K562 (cell line): Measurements from ENCODE around the gene LCN15. TPM values are rescaled to one million over a fixed set of nuclear protein-coding genes. Genes with fewer than 3 reads are reported as not detected.

Experiments
- CGGBP1 ChIP-seq: fragments of 250-450 bp; sonication (Bioruptor Pico); IDR thresholded peaks from 2 replicates; pipeline ENCODE4 v1.9.0; 2021; ENCODE audit warnings: mild to moderate bottlenecking
- CHD1 ChIP-seq: fragments of 200-600 bp; sonication (generic); IDR thresholded peaks from one replicate; pipeline ENCODE4 v1.6.1; 2012; ENCODE audit warnings: mild to moderate bottlenecking, moderate library complexity, low read length, inconsistent platforms
- CHD4 ChIP-seq: fragments of 200-600 bp; sonication (generic); IDR thresholded peaks from 3 replicates; pipeline ENCODE4 v1.6.1; 2012; ENCODE audit warnings: low read depth, mild to moderate bottlenecking, mixed read lengths, low read length, inconsistent platforms; ENCODE audit not compliant: insufficient read depth, insufficient replicate concordance, poor library complexity, severe bottlenecking
- DPF2 ChIP-seq: fragments of 450-650 bp; IDR thresholded peaks from 2 replicates; pipeline ENCODE4 v1.6.1; 2016
- E2F1 ChIP-seq: sonication (generic); formaldehyde crosslinking; IDR thresholded peaks from 2 replicates; pipeline ENCODE4 v1.8.1; 2023; ENCODE audit warnings: mild to moderate bottlenecking, missing genetic modification reagents, moderate library complexity
- E2F6 ChIP-seq, 2 experiments: IDR thresholded peaks; 2 replicates each; pipeline ENCODE4 v1.6.1; 2011; ENCODE audit warnings: borderline replicate concordance in 1 of 2, control low read depth in 1 of 2, low read depth in 1 of 2, low read length in 1 of 2, mild to moderate bottlenecking in 1 of 2, mixed read lengths in 1 of 2, moderate library complexity in 1 of 2; ENCODE audit not compliant: insufficient read depth in 1 of 2, insufficient read length in 1 of 2, poor library complexity in 1 of 2, severe bottlenecking in 1 of 2; ENCODE audit errors: extremely low read depth in 1 of 2
- PBX2 ChIP-seq, 2 experiments: IDR thresholded peaks in 1 of 2; conservative IDR thresholded peaks in 1 of 2; 2 replicates each; pipeline ENCODE4 v1.6.1; 2016; ENCODE audit warnings: low read depth in 2 of 2, mild to moderate bottlenecking in 1 of 2, missing compliant biosample characterization in 1 of 2, missing genetic modification characterization in 1 of 2, moderate library complexity in 1 of 2
- POLR2G ChIP-seq: fragments of 200-400 bp; formaldehyde crosslinking; IDR thresholded peaks from 2 replicates; pipeline ENCODE4 v1.6.1; 2017; ENCODE audit warnings: low read depth, mild to moderate bottlenecking, antibody characterized with exemption, low read length, moderate library complexity
- SAFB2 ChIP-seq: fragments of 200-400 bp; formaldehyde crosslinking; IDR thresholded peaks from 2 replicates; pipeline ENCODE4 v1.6.1; 2018; ENCODE audit warnings: borderline replicate concordance, low read length, low read depth, moderate library complexity; ENCODE audit not compliant: severe bottlenecking
- SRSF7 ChIP-seq: fragments of 200-400 bp; formaldehyde crosslinking; optimal IDR thresholded peaks from 2 replicates; pipeline ENCODE3; 2017; ENCODE audit warnings: mild to moderate bottlenecking, low read depth, low read length
- UBTF ChIP-seq, 2 experiments: IDR thresholded peaks; 2 replicates each; pipeline ENCODE4 v1.6.1; 2012; ENCODE audit warnings: improper control_type of control experiment in 2 of 2, low read depth in 2 of 2, low read length in 2 of 2, borderline replicate concordance in 1 of 2
- ZBTB1 ChIP-seq: sonication (generic); formaldehyde crosslinking; IDR thresholded peaks from 2 replicates; pipeline ENCODE4 v1.8.1; 2023; ENCODE audit warnings: missing genetic modification reagents, low read depth, mild to moderate bottlenecking, borderline replicate concordance
- ZFP36 ChIP-seq: fragments of 150-350 bp; IDR thresholded peaks from 2 replicates; pipeline ENCODE4 v1.6.1; 2018; ENCODE audit warnings: low read length, low read depth; ENCODE audit not compliant: partially characterized antibody
- ZNF140 ChIP-seq: fragments of 250-450 bp; sonication (Bioruptor Pico); IDR thresholded peaks from 2 replicates; pipeline ENCODE4 v1.8.0; 2021; ENCODE audit warnings: moderate library complexity, mild to moderate bottlenecking, inconsistent platforms
- ZNF175 ChIP-seq: fragments of 200-800 bp; sonication (Bioruptor generic); IDR thresholded peaks from 2 replicates; pipeline ENCODE4 v1.6.1; 2016; ENCODE audit warnings: low read depth, mild to moderate bottlenecking, missing genetic modification characterization, missing compliant biosample characterization
- ZNF395 ChIP-seq: fragments of 200-800 bp; sonication (Bioruptor generic); IDR thresholded peaks from 2 replicates; pipeline ENCODE4 v1.6.1; 2017; ENCODE audit warnings: missing genetic modification characterization, missing compliant biosample characterization
- ZNF586 ChIP-seq: fragments of 450-650 bp; formaldehyde crosslinking; conservative IDR thresholded peaks from 2 replicates; pipeline ENCODE4 v1.4.0; 2020; ENCODE audit warnings: mild to moderate bottlenecking, moderate library complexity
- polyA plus RNA-seq, 8 experiments: library from polyadenylated mRNA; depleted of rRNA in 4 of 8; stranded (reverse) in 5 of 8; unstranded in 3 of 8; fragments of >200 nt; fragmentation: Nextera tagmentation in 2 of 8; fragmentation: Illumina TruSeq in 1 of 8; extraction: Ambion mirVana in 2 of 8; extraction: Trizol in 1 of 8; gene quantifications; 2 replicates each; pipeline versions ENCODE4 v1.2.1 to v1.2.3, GENCODE V29; 2011 to 2014; ENCODE audit warnings: inconsistent platforms in 1 of 8, missing spikeins in 1 of 8
- total RNA-seq, 7 experiments: library from RNA; depleted of rRNA in 6 of 7; stranded (reverse); fragments of >200 nt in 6 of 7; fragmentation: Illumina TruSeq in 2 of 7; extraction: Trizol in 2 of 7; gene quantifications; 2 replicates each; pipeline versions ENCODE4 v1.2.1 to v1.2.3, GENCODE V29; 2011 to 2021; ENCODE audit warnings: low replicate concordance in 1 of 7

LCN15 gene
- total and polyA plus RNA-seq, 9 of the 15 experiments (the other 6 are each of a cell fraction or from before 2014, with no cell fraction given), result 0.66 TPM; not detected in 8

- TF ChIP-seq UBTF (IDR thresholded peaks at IDR 0.05; ENCODE audit: borderline replicate concordance in 1 of 2, low read depth in 2 of 2, low read length in 2 of 2) (no peak), POLR2G (peak; percentile 64), ZBTB1 (CRISPR knock-in tag) (no peak), ZNF175 (CRISPR knock-in tag) (no peak), ZNF395 (no peak), E2F6 (IDR thresholded peaks at IDR 0.05; ENCODE audit: borderline replicate concordance in 1 of 2, extremely low read depth in 1 of 2, insufficient read depth in 1 of 2, insufficient read length in 1 of 2, low read depth in 1 of 2, low read length in 1 of 2, poor library complexity in 1 of 2, severe bottlenecking in 1 of 2) (no peak), CGGBP1 (CRISPR knock-in tag) (no peak), SAFB2 (no peak), SRSF7 (no peak), ZFP36 (no peak), CHD1 (peak; percentile 29), DPF2 (no peak), ZNF140 (no peak), CHD4 (no peak), ZNF586 (CRISPR knock-in tag) (no peak), E2F1 (CRISPR knock-in tag) (no peak), PBX2 (CRISPR knock-in tag; IDR thresholded peaks at IDR 0.05; ENCODE audit: low read depth) (no peak), PBX2 (tag; conservative IDR thresholded peaks at IDR 0.05; ENCODE audit: low read depth) (no peak)
These were observed 38.2 kb downstream of the LCN15 start (continued) for GRCh38 chr9:136726118-136726517.
